ENCODE results near the gene DENND6A.

- TF ChIP-seq, protein P1, sequence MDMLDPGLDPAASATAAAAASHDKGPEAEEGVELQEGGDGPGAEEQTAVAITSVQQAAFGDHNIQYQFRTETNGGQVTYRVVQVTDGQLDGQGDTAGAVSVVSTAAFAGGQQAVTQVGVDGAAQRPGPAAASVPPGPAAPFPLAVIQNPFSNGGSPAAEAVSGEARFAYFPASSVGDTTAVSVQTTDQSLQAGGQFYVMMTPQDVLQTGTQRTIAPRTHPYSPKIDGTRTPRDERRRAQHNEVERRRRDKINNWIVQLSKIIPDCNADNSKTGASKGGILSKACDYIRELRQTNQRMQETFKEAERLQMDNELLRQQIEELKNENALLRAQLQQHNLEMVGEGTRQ (IDR thresholded peaks at IDR 0.05; ENCODE audit: low read length) = no peak
- TF ChIP-seq TAF1 (IDR thresholded peaks at IDR 0.05; ENCODE audit: low read depth, low read length) (no peak), CREB1 (IDR thresholded peaks at IDR 0.05) (no peak), EZH2 (IDR thresholded peaks at IDR 0.05; ENCODE audit: low read depth, low read length, severe bottlenecking) (no peak)
- TF ChIP-seq, protein P2, sequence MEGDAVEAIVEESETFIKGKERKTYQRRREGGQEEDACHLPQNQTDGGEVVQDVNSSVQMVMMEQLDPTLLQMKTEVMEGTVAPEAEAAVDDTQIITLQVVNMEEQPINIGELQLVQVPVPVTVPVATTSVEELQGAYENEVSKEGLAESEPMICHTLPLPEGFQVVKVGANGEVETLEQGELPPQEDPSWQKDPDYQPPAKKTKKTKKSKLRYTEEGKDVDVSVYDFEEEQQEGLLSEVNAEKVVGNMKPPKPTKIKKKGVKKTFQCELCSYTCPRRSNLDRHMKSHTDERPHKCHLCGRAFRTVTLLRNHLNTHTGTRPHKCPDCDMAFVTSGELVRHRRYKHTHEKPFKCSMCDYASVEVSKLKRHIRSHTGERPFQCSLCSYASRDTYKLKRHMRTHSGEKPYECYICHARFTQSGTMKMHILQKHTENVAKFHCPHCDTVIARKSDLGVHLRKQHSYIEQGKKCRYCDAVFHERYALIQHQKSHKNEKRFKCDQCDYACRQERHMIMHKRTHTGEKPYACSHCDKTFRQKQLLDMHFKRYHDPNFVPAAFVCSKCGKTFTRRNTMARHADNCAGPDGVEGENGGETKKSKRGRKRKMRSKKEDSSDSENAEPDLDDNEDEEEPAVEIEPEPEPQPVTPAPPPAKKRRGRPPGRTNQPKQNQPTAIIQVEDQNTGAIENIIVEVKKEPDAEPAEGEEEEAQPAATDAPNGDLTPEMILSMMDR (IDR thresholded peaks at IDR 0.05; ENCODE audit: control extremely low read depth in 1 of 3, insufficient read depth in 1 of 3, low read depth in 1 of 3, low read length in 3 of 3) = no peak
These were observed 42.5 kb upstream of the DENND6A start for GRCh38 chr3:57735405-57735804.
